PC-9 (cell line): ENCODE data around the gene KLHDC1. TPM values are rescaled to one million over a fixed set of nuclear protein-coding genes. Genes with fewer than 3 reads are reported as not detected.

ENCODE experiments used
- BruUV-seq: library from RNA; stranded (reverse); fragments of 400-500 nt; replicated peaks from 2 replicates; lab custom pipeline; 2021; lab: Mats Ljungman, UMichigan
- CTCF ChIA-PET: fragments of 300-600 bp; sonication (Branson Sonifier 250); formaldehyde crosslinking; loops from one replicate; lab custom pipeline; 2022; ENCODE audit warnings: antibody characterized with exemption; lab: Charles Lee
- POLR2A ChIA-PET: fragments of 300-600 bp; sonication (Branson Sonifier 250); formaldehyde crosslinking; loops from one replicate; lab custom pipeline; 2022; ENCODE audit warnings: antibody characterized with exemption; ENCODE audit not compliant: unreplicated experiment; lab: Charles Lee
- DNase-seq, 2 experiments: peaks; one replicate each; pipeline versions ENCODE4 v3.0.0 to v3.0.0-alpha.2; 2015 to 2022; ENCODE audit warnings: mixed read lengths in 1 of 2
- H2AFZ ChIP-seq: fragments of 200-600 bp; sonication (generic); 2 replicates; pipeline ENCODE4 v1.8.1; 2017; ENCODE audit warnings: antibody characterized with exemption
- H3F3A ChIP-seq: fragments of 200-600 bp; sonication (generic); 2 replicates; pipeline ENCODE4 v1.8.1; 2017; ENCODE audit warnings: antibody characterized with exemption, mild to moderate bottlenecking, low read depth; ENCODE audit not compliant: insufficient read depth
- H3K27ac ChIP-seq: fragments of 200-600 bp; sonication (generic); 2 replicates; pipeline ENCODE4 v1.6.1; 2016; ENCODE audit warnings: mixed run types
- H3K27me3 ChIP-seq: fragments of 200-600 bp; sonication (generic); 2 replicates; pipeline ENCODE4 v1.6.1; 2016; ENCODE audit warnings: low read depth, mixed run types; ENCODE audit not compliant: insufficient read depth
- H3K36me3 ChIP-seq: fragments of 200-600 bp; sonication (generic); 2 replicates; pipeline ENCODE4 v1.6.1; 2016; ENCODE audit warnings: low read depth, mixed run types
- H3K4me1 ChIP-seq: fragments of 200-600 bp; sonication (generic); replicated peaks from 2 replicates; pipeline ENCODE4 v1.6.1; 2016; ENCODE audit warnings: mixed run types; ENCODE audit not compliant: insufficient read depth
- H3K4me2 ChIP-seq: fragments of 200-600 bp; sonication (generic); 2 replicates; pipeline ENCODE4 v1.6.1; 2017; ENCODE audit warnings: mixed run types
- H3K4me3 ChIP-seq: fragments of 200-600 bp; sonication (generic); 2 replicates; pipeline ENCODE4 v1.6.1; 2016; ENCODE audit warnings: mixed run types
- H3K79me2 ChIP-seq: fragments of 200-600 bp; sonication (generic); 2 replicates; pipeline ENCODE4 v1.6.1; 2017; ENCODE audit warnings: low read depth, mixed run types
- H3K9me2 ChIP-seq: fragments of 200-600 bp; sonication (generic); 2 replicates; pipeline ENCODE4 v1.8.1; 2017; ENCODE audit warnings: mild to moderate bottlenecking; ENCODE audit not compliant: insufficient read depth
- H3K9me3 ChIP-seq: fragments of 200-600 bp; sonication (generic); 2 replicates; pipeline ENCODE4 v1.8.1; 2016; ENCODE audit warnings: low read depth; ENCODE audit not compliant: insufficient read depth
- H4K20me1 ChIP-seq: fragments of 200-600 bp; sonication (generic); 2 replicates; pipeline ENCODE4 v1.8.1; 2017; ENCODE audit not compliant: insufficient read depth
- EZH2 ChIP-seq: fragments of 200-600 bp; sonication (generic); IDR thresholded peaks from 2 replicates; pipeline ENCODE4 v1.8.0; 2017; ENCODE audit warnings: antibody characterized with exemption, low read depth
- intact Hi-C: fragments of 100-400 bp; cut with micrococcal nuclease; formaldehyde crosslinking; loops from one replicate; pipeline ENCODE4 v1.10.0; 2022; ENCODE audit not compliant: unreplicated experiment
- total RNA-seq: library from RNA; stranded (reverse); gene quantifications from 2 replicates; pipeline ENCODE4 v1.2.3, GENCODE V29; 2021
- TF ChIP-seq, protein P1 (sequence below): fragments of 200-600 bp; sonication (generic); conservative IDR thresholded peaks from 2 replicates; pipeline ENCODE4 v1.6.1; 2017; ENCODE audit warnings: mixed run types, antibody characterized with exemption, mild to moderate bottlenecking, moderate library complexity

The KLHDC1 gene
- total RNA-seq, 1 experiment from 2014 or later: 1.2 TPM

- H3K4me1 ChIP-seq: peaks cover 34% of the 10 kb centered on the region
- TF ChIP-seq, protein P1, sequence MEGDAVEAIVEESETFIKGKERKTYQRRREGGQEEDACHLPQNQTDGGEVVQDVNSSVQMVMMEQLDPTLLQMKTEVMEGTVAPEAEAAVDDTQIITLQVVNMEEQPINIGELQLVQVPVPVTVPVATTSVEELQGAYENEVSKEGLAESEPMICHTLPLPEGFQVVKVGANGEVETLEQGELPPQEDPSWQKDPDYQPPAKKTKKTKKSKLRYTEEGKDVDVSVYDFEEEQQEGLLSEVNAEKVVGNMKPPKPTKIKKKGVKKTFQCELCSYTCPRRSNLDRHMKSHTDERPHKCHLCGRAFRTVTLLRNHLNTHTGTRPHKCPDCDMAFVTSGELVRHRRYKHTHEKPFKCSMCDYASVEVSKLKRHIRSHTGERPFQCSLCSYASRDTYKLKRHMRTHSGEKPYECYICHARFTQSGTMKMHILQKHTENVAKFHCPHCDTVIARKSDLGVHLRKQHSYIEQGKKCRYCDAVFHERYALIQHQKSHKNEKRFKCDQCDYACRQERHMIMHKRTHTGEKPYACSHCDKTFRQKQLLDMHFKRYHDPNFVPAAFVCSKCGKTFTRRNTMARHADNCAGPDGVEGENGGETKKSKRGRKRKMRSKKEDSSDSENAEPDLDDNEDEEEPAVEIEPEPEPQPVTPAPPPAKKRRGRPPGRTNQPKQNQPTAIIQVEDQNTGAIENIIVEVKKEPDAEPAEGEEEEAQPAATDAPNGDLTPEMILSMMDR: no peak
- TF ChIP-seq EZH2: no peak
- H3K4me3 ChIP-seq: peak overlapping the region; percentile 100
- H3K9me2 ChIP-seq: no peaks in the 10 kb centered on the region
- peak; percentile 23 to 72 for DNase-seq
- H3K9me3 ChIP-seq: no peaks in the 10 kb centered on the region
- H3K79me2 ChIP-seq: peaks cover 37% of the 10 kb centered on the region
- ChIA-PET POLR2A (interaction anchor here (0.6 kb wide), 2 partner anchors 133 to 147 kb away, joined by 3 to 6 read pairs; partner anchors contain the start of gene RPL36AL), CTCF (interaction anchor here (0.6 to 1.1 kb wide), 6 partner anchors 74 to 1378 kb away, joined by 5 to 11 read pairs (median 6); partner anchors contain the start of gene KLHDC1)
- H3K27ac ChIP-seq: peak overlapping the region; percentile 84
- H2AFZ ChIP-seq: peak overlapping the region; percentile 98
- H3K4me2 ChIP-seq: peak overlapping the region; percentile 84
- H4K20me1 ChIP-seq: peaks cover 8% of the 10 kb centered on the region; the same call in 1 of the 2 replicates
- peaks cover 40% of the 10 kb centered on the region for H3F3A ChIP-seq
- intact Hi-C loops: loop anchor here (1.0 kb wide), 2 partner anchors 74 to 79 kb away; partner anchors contain the start of genes KLHDC1 and POLE2
- BruUV-seq: no TSS peak
- H3K36me3 ChIP-seq: no peaks in the 10 kb centered on the region
- H3K27me3 ChIP-seq: no peaks in the 10 kb centered on the region
Observed at GRCh38 chr14:49766839-49767238, 73.9 kb downstream of the KLHDC1 start.

GRCh38 chr14:49767270-49767570 lies 74.3 kb downstream of the KLHDC1 start:
- Histone ChIP-seq H2AFZ (peak overlapping the region; percentile 98), H3K4me1 (peaks cover 36% of the 10 kb centered on the region), H3K4me2 (peak overlapping the region; percentile 84), H4K20me1 (peaks cover 9% of the 10 kb centered on the region; the same call in 1 of the 2 replicates), H3K9me2 (no peaks in the 10 kb centered on the region), H3F3A (peaks cover 44% of the 10 kb centered on the region), H3K9me3 (no peaks in the 10 kb centered on the region), H3K4me3 (peak overlapping the region; percentile 100), H3K79me2 (peaks cover 41% of the 10 kb centered on the region), H3K27me3 (no peaks in the 10 kb centered on the region), H3K27ac (peak overlapping the region; percentile 84), H3K36me3 (0 out of 2 replicates have a peak, but pooled peaks cover under 1% of the 10 kb centered on the region)
- no peak for DNase-seq
- ChIA-PET POLR2A (interaction anchor here (0.6 to 0.7 kb wide), 5 partner anchors 21 to 208 kb away, joined by 3 to 7 read pairs (median 6); partner anchors contain the start of gene RPL36AL), CTCF (interaction anchor here (0.6 to 1.1 kb wide), 6 partner anchors 74 to 1378 kb away, joined by 5 to 11 read pairs (median 6); partner anchors contain the start of gene KLHDC1)
- no peak for TF ChIP-seq EZH2
- TF ChIP-seq, protein P1: no peak
- BruUV-seq: no TSS peak
- intact Hi-C loops: loop anchor here (1.0 kb wide), 2 partner anchors 74 to 79 kb away; partner anchors contain the start of genes KLHDC1 and POLE2

- peaks cover 36% of the 10 kb centered on the region for H3K4me1 ChIP-seq
- peak within 1 kb of the TSS; percentile 99 for H2AFZ ChIP-seq
- DNase-seq: peak; percentile 71 to 90
- H3K27ac ChIP-seq: peak within 1 kb of the TSS; percentile 84
- peak within 1 kb of the TSS; percentile 84 for H3K4me2 ChIP-seq
- peaks cover 5% of the 10 kb centered on the region; the same call in 1 of the 2 replicates for H3K36me3 ChIP-seq
- BruUV-seq: TSS peak; percentile 95
- no peak for TF ChIP-seq EZH2
- TF ChIP-seq, protein P1: 0 out of 2 replicates have a peak, but pooled peaks have one; percentile 10
- H4K20me1 ChIP-seq: peaks cover 11% of the 10 kb centered on the region; the same call in 1 of the 2 replicates
- no peaks in the 10 kb centered on the region for H3K27me3 ChIP-seq
- H3F3A ChIP-seq: peaks cover 45% of the 10 kb centered on the region
- peaks cover 46% of the 10 kb centered on the region for H3K79me2 ChIP-seq
- intact Hi-C loops: loop anchor here (1.0 kb wide), 2 partner anchors 74 to 79 kb away; partner anchors contain the start of genes KLHDC1 and POLE2
- peak within 1 kb of the TSS; percentile 100 for H3K4me3 ChIP-seq
- H3K9me3 ChIP-seq: no peaks in the 10 kb centered on the region
- H3K9me2 ChIP-seq: no peaks in the 10 kb centered on the region
- POLR2A ChIA-PET: interaction anchor here (0.5 to 1.1 kb wide), 11 partner anchors 20 to 1192 kb away, joined by 3 to 9 read pairs (median 6); partner anchors contain the start of genes DNAAF2, NEMF and RPL36AL
- CTCF ChIA-PET: interaction anchor here (0.6 to 1.1 kb wide), 8 partner anchors 75 to 1379 kb away, joined by 3 to 11 read pairs (median 5); partner anchors contain the start of gene KLHDC1
Observed at GRCh38 chr14:49767571-49768300, 74.8 kb downstream of the KLHDC1 start, which contains the start of gene KLHDC2. TSS of gene KLHDC2 (plus strand) at chr14:49768153. CDS start at chr14:49768469, 316 bp downstream.
